OCI-LY1 (cell line): ENCODE data around the gene HAGH.

Experiments
- H2AFZ ChIP-seq: fragments of 200-600 bp; sonication (generic), shearing (Covaris generic); 2 replicates; pipeline ENCODE4 v1.6.0; 2014; ENCODE audit warnings: antibody characterized with exemption, mild to moderate bottlenecking, low read length
- H3F3A ChIP-seq: fragments of 200-600 bp; sonication (generic), shearing (Covaris generic); 2 replicates; pipeline ENCODE4 v1.6.0; 2014; ENCODE audit warnings: mild to moderate bottlenecking, antibody characterized with exemption, low read length, moderate library complexity; ENCODE audit not compliant: insufficient read depth
- H3K27ac ChIP-seq: fragments of 200-600 bp; sonication (generic); 2 replicates; pipeline ENCODE4 v1.5.1; 2014; ENCODE audit warnings: low read length, mixed run types, mild to moderate bottlenecking, low read depth; ENCODE audit not compliant: poor library complexity, severe bottlenecking
- H3K27me3 ChIP-seq: fragments of 200-600 bp; sonication (generic); 2 replicates; pipeline ENCODE4 v1.6.0; 2014; ENCODE audit warnings: antibody characterized with exemption, mild to moderate bottlenecking, low read length, moderate library complexity; ENCODE audit not compliant: insufficient read depth
- H3K36me3 ChIP-seq: fragments of 200-600 bp; sonication (generic); 2 replicates; pipeline ENCODE4 v1.6.1; 2014; ENCODE audit warnings: mild to moderate bottlenecking, antibody characterized with exemption, low read length, moderate library complexity, mixed read lengths; ENCODE audit not compliant: insufficient read depth
- H3K4me1 ChIP-seq: fragments of 200-600 bp; sonication (generic); 2 replicates; pipeline ENCODE4 v1.5.1; 2014; ENCODE audit warnings: mild to moderate bottlenecking, low read length, moderate library complexity; ENCODE audit not compliant: insufficient read depth, severe bottlenecking
- H3K4me2 ChIP-seq: fragments of 200-600 bp; sonication (generic), shearing (Covaris generic); 2 replicates; pipeline ENCODE4 v1.6.1; 2014; ENCODE audit warnings: low read length
- H3K4me3 ChIP-seq: fragments of 200-600 bp; sonication (generic); 2 replicates; pipeline ENCODE4 v1.5.1; 2014; ENCODE audit warnings: low read length, low read depth, mild to moderate bottlenecking, mixed read lengths; ENCODE audit not compliant: poor library complexity, severe bottlenecking
- H3K79me2 ChIP-seq: fragments of 200-600 bp; shearing (Covaris generic); 2 replicates; pipeline ENCODE4 v1.6.1; 2016; ENCODE audit warnings: mixed run types, low read length, mixed read lengths; ENCODE audit not compliant: insufficient read depth
- H3K9ac ChIP-seq: fragments of 200-600 bp; sonication (generic), shearing (Covaris generic); 2 replicates; pipeline ENCODE4 v1.6.1; 2014; ENCODE audit warnings: mild to moderate bottlenecking, low read length, mixed read lengths
- H3K9me2 ChIP-seq: fragments of 200-600 bp; sonication (generic), shearing (Covaris generic); 2 replicates; pipeline ENCODE4 v1.6.1; 2014; ENCODE audit warnings: low read depth, mild to moderate bottlenecking, low read length, mixed read lengths
- H3K9me3 ChIP-seq: fragments of 200-600 bp; shearing (Covaris generic); 2 replicates; pipeline ENCODE4 v1.6.1; 2014; ENCODE audit warnings: low read length, mixed read lengths
- H4K20me1 ChIP-seq: fragments of 200-600 bp; sonication (generic), shearing (Covaris generic); 2 replicates; pipeline ENCODE4 v1.6.0; 2016; ENCODE audit warnings: mild to moderate bottlenecking, low read length; ENCODE audit not compliant: insufficient read depth
- CTCF ChIP-seq: fragments of 200-600 bp; sonication (generic), shearing (Covaris generic); IDR thresholded peaks from 2 replicates; pipeline ENCODE4 v1.5.1; 2017; ENCODE audit warnings: mild to moderate bottlenecking, antibody characterized with exemption, low read length, moderate library complexity, mixed read lengths
- EZH2 ChIP-seq: fragments of 200-600 bp; sonication (generic), shearing (Covaris generic); IDR thresholded peaks from 2 replicates; pipeline ENCODE4 v1.8.0; 2017; ENCODE audit warnings: borderline replicate concordance, mixed run types, mild to moderate bottlenecking, antibody characterized with exemption, low read length, moderate library complexity, mixed read lengths

HAGH gene

GRCh38 chr16:1762879-1763520, 63.6 kb downstream of the HAGH start:
- peak overlapping the region; percentile 11 for H3K27ac ChIP-seq
- no peaks in the 10 kb centered on the region for H3K4me1 ChIP-seq
- no peaks in the 10 kb centered on the region for H4K20me1 ChIP-seq
- no peak overlapping the region for H2AFZ ChIP-seq
- H3F3A ChIP-seq, result no peaks in the 10 kb centered on the region
- H3K27me3 ChIP-seq, result no peaks in the 10 kb centered on the region
- TF ChIP-seq CTCF, result no peak
- no peak for TF ChIP-seq EZH2
- no peaks in the 10 kb centered on the region for H3K9me3 ChIP-seq
- peaks cover 69% of the 10 kb centered on the region for H3K36me3 ChIP-seq
- no peak overlapping the region for H3K4me3 ChIP-seq
- H3K9me2 ChIP-seq, result no peaks in the 10 kb centered on the region
- H3K4me2 ChIP-seq, result no peak overlapping the region
- no peak overlapping the region for H3K9ac ChIP-seq
- no peaks in the 10 kb centered on the region for H3K79me2 ChIP-seq

- no peaks in the 10 kb centered on the region for H3K9me3 ChIP-seq
- no peaks in the 10 kb centered on the region for H3K27me3 ChIP-seq
- H2AFZ ChIP-seq, result no peak overlapping the region
- no peaks in the 10 kb centered on the region for H3K4me1 ChIP-seq
- H3K36me3 ChIP-seq, result peaks cover 65% of the 10 kb centered on the region
- no peak overlapping the region for H3K4me3 ChIP-seq
- no peaks in the 10 kb centered on the region for H3F3A ChIP-seq
- H3K9me2 ChIP-seq, result no peaks in the 10 kb centered on the region
- H3K4me2 ChIP-seq, result no peak overlapping the region
- no peak for TF ChIP-seq EZH2
- no peak for TF ChIP-seq CTCF
- H3K27ac ChIP-seq, result no peak overlapping the region
- no peaks in the 10 kb centered on the region for H3K79me2 ChIP-seq
- no peaks in the 10 kb centered on the region for H4K20me1 ChIP-seq
- no peak overlapping the region for H3K9ac ChIP-seq
These were observed 64.3 kb downstream of the HAGH start for GRCh38 chr16:1762196-1762878.

- no peak overlapping the region for H3K9ac ChIP-seq
- H3K27me3 ChIP-seq, result no peaks in the 10 kb centered on the region
- no peak overlapping the region for H3K4me3 ChIP-seq
- TF ChIP-seq CTCF (no peak), EZH2 (no peak)
- peaks cover 59% of the 10 kb centered on the region for H3K36me3 ChIP-seq
- H3K9me2 ChIP-seq, result no peaks in the 10 kb centered on the region
- H3K79me2 ChIP-seq, result no peaks in the 10 kb centered on the region
- H3K27ac ChIP-seq, result no peak overlapping the region
- H3K9me3 ChIP-seq, result no peaks in the 10 kb centered on the region
- H3F3A ChIP-seq, result no peaks in the 10 kb centered on the region
- H4K20me1 ChIP-seq, result no peaks in the 10 kb centered on the region
- no peak overlapping the region for H2AFZ ChIP-seq
- H3K4me1 ChIP-seq, result no peaks in the 10 kb centered on the region
- no peak overlapping the region for H3K4me2 ChIP-seq
These were observed 64.9 kb downstream of the HAGH start for GRCh38 chr16:1761751-1762150.
